ENCODE results near the gene HRG.
"Not testable (repeated sequence)": the region's sequence is repeated elsewhere in the genome, so short reads cannot be mapped to it uniquely, and the experiment has no call there.

The HRG gene

GRCh38 chr3:186694288-186695032 lies 28.6 kb downstream of the HRG start:
- in situ Hi-C loops (cut with HindIII; ENCODE audit: low sequenced_read_pairs): no loop called here
- no peak overlapping the region for H3K4me3 ChIP-seq (ENCODE audit: low read depth, low read length)
- TF ChIP-seq, protein P1, sequence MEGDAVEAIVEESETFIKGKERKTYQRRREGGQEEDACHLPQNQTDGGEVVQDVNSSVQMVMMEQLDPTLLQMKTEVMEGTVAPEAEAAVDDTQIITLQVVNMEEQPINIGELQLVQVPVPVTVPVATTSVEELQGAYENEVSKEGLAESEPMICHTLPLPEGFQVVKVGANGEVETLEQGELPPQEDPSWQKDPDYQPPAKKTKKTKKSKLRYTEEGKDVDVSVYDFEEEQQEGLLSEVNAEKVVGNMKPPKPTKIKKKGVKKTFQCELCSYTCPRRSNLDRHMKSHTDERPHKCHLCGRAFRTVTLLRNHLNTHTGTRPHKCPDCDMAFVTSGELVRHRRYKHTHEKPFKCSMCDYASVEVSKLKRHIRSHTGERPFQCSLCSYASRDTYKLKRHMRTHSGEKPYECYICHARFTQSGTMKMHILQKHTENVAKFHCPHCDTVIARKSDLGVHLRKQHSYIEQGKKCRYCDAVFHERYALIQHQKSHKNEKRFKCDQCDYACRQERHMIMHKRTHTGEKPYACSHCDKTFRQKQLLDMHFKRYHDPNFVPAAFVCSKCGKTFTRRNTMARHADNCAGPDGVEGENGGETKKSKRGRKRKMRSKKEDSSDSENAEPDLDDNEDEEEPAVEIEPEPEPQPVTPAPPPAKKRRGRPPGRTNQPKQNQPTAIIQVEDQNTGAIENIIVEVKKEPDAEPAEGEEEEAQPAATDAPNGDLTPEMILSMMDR (IDR thresholded peaks at IDR 0.05; ENCODE audit: low read depth, low read length): no peak
- no peak for DNase-seq (ENCODE audit: low read depth, low spot score)

DNA sequence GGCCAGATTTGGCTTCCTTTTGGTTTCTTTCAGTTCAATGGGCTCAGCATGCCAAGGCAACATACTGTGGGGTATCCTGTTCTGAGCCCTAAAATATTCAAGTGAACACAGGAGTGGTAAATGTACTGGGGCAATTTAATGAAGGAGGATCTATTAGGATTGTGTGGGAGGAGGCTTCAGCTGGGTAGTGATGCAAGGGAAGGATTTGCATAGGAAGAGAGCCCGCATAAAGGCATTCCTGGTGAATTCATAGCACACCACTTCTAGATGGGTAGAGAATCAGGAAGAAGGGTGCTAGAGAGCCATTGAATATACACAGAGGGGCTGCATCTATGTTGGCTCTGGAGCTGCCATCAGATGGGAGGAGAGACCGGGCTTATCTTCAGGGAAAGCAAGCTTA lies 30.7 kb downstream of the HRG start:
- in situ Hi-C loops (cut with HindIII; ENCODE audit: low sequenced_read_pairs): no loop called here
- no peak for DNase-seq (ENCODE audit: low read depth, low spot score)
- TF ChIP-seq, protein P1 (IDR thresholded peaks at IDR 0.05; ENCODE audit: low read depth, low read length): no peak
- no peak overlapping the region for H3K4me3 ChIP-seq (ENCODE audit: low read depth, low read length)

GRCh38 chr3:186697510-186697909 lies 31.7 kb downstream of the HRG start:
- H3K4me3 ChIP-seq (ENCODE audit: low read depth, low read length): no peak overlapping the region
- in situ Hi-C loops (cut with HindIII; ENCODE audit: low sequenced_read_pairs): no loop called here
- TF ChIP-seq, protein P1 (IDR thresholded peaks at IDR 0.05; ENCODE audit: low read depth, low read length): no peak
- no peak for DNase-seq (ENCODE audit: low read depth, low spot score)

GRCh38 chr3:186700267-186700666 lies 34.5 kb downstream of the HRG start:
- no peak for DNase-seq (ENCODE audit: low read depth, low spot score)
- TF ChIP-seq, protein P1 (IDR thresholded peaks at IDR 0.05; ENCODE audit: low read depth, low read length): no peak
- in situ Hi-C loops (cut with HindIII; ENCODE audit: low sequenced_read_pairs): no loop called here
- no peak overlapping the region for H3K4me3 ChIP-seq (ENCODE audit: low read depth, low read length)

DNA sequence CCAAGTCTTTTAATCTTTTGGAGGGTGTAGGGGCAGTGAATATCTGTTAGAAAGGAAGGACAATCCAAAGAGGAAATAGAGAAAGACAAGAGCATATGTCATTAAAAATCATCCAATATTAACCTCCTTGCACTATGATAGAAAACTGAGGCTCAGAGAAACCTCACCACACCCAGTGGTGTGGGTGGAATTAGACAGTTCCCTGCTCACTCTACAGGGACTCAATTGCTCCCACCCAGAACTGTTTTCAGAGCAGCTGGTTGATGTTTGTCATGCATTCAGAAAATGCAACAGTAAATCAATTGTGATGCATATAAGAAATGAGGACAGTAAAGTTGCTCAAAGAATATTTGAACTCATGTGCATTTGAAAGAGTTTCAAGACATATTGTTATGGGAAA lies 36.6 kb downstream of the HRG start:
- H3K4me3 ChIP-seq (ENCODE audit: low read depth, low read length); DNase-seq (ENCODE audit: low read depth, low spot score); in situ Hi-C loops (cut with HindIII; ENCODE audit: low sequenced_read_pairs): not testable (repeated sequence)

GRCh38 chr3:186705882-186706780 lies 40.3 kb downstream of the HRG start:
- TF ChIP-seq, protein P1 (IDR thresholded peaks at IDR 0.05; ENCODE audit: low read depth, low read length): no peak
- no peak for DNase-seq (ENCODE audit: low read depth, low spot score)
- in situ Hi-C loops (cut with HindIII; ENCODE audit: low sequenced_read_pairs): no loop called here
- no peak overlapping the region for H3K4me3 ChIP-seq (ENCODE audit: low read depth, low read length)

All from astrocyte of the spinal cord (primary cell).